HL-60 (cell line): Measurements from ENCODE around the gene RASA1.
A peak's percentile ranks its signal among the peaks of the same experiment; 100 is the strongest.

Experiments
- DNase-seq, 2 experiments: peaks; one replicate each; pipeline ENCODE4 v3.0.0-alpha.2; 2010 to 2020; ENCODE audit warnings: low read depth in 1 of 2, low spot score in 1 of 2
- H3K27ac ChIP-seq: fragments of 250-450 bp; sonication (Bioruptor Pico); replicated peaks from 2 replicates; pipeline ENCODE4 v1.5.1; 2020; ENCODE audit warnings: mild to moderate bottlenecking, moderate library complexity
- H3K27me3 ChIP-seq: fragments of 250-450 bp; sonication (Bioruptor Pico); 2 replicates; pipeline ENCODE4 v1.5.1; 2021; ENCODE audit warnings: mild to moderate bottlenecking, moderate library complexity; ENCODE audit not compliant: insufficient read depth, poor library complexity, severe bottlenecking
- H3K4me3 ChIP-seq: replicated peaks from 2 replicates; pipeline ENCODE4 v1.5.1; 2011; ENCODE audit warnings: mild to moderate bottlenecking, control low read depth, low read length; ENCODE audit not compliant: insufficient read depth
- GABPA ChIP-seq: IDR thresholded peaks from 2 replicates; pipeline ENCODE4 v1.6.1; 2012; ENCODE audit warnings: low read depth
- POLR2AphosphoS5 ChIP-seq: IDR thresholded peaks from 2 replicates; pipeline ENCODE4 v1.6.1; 2012; ENCODE audit warnings: low read depth
- SPI1 ChIP-seq: IDR thresholded peaks from 2 replicates; pipeline ENCODE4 v1.6.1; 2012; ENCODE audit warnings: low read depth, mild to moderate bottlenecking, borderline replicate concordance
- TF ChIP-seq, protein P1 (sequence below): IDR thresholded peaks from 2 replicates; pipeline ENCODE4 v1.6.1; 2012; ENCODE audit warnings: low read depth; ENCODE audit not compliant: insufficient replicate concordance
- TF ChIP-seq, protein P2 (sequence below): IDR thresholded peaks from one replicate; pipeline ENCODE4 v1.5.1; 2011; ENCODE audit warnings: low read length, control low read depth, inconsistent platforms; ENCODE audit not compliant: insufficient read depth

The RASA1 gene

DNA sequence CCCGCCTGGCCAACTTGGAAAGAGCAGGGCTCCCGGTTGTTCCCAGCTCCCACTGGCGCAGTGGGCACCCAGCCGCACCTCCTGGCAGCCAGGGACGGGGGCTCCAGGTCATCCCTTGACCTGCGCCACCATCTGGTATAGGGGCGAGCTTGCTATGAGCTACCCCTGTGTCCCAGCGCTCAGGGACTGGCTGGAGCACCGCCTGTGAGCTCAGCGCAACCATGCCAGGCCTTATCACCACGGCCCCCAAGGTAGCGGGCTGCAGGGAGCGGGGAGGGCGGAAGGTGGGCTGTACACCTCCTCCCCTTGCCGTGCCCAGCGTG, 15.4 kb upstream of the RASA1 start:
- no peak for DNase-seq
- Histone ChIP-seq H3K27ac (no peak overlapping the region), H3K4me3 (no peak overlapping the region), H3K27me3 (no peaks in the 10 kb centered on the region)
- TF ChIP-seq, protein P1, sequence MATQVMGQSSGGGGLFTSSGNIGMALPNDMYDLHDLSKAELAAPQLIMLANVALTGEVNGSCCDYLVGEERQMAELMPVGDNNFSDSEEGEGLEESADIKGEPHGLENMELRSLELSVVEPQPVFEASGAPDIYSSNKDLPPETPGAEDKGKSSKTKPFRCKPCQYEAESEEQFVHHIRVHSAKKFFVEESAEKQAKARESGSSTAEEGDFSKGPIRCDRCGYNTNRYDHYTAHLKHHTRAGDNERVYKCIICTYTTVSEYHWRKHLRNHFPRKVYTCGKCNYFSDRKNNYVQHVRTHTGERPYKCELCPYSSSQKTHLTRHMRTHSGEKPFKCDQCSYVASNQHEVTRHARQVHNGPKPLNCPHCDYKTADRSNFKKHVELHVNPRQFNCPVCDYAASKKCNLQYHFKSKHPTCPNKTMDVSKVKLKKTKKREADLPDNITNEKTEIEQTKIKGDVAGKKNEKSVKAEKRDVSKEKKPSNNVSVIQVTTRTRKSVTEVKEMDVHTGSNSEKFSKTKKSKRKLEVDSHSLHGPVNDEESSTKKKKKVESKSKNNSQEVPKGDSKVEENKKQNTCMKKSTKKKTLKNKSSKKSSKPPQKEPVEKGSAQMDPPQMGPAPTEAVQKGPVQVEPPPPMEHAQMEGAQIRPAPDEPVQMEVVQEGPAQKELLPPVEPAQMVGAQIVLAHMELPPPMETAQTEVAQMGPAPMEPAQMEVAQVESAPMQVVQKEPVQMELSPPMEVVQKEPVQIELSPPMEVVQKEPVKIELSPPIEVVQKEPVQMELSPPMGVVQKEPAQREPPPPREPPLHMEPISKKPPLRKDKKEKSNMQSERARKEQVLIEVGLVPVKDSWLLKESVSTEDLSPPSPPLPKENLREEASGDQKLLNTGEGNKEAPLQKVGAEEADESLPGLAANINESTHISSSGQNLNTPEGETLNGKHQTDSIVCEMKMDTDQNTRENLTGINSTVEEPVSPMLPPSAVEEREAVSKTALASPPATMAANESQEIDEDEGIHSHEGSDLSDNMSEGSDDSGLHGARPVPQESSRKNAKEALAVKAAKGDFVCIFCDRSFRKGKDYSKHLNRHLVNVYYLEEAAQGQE = no peak
- TF ChIP-seq SPI1 (no peak), POLR2AphosphoS5 (no peak), GABPA (no peak)
- TF ChIP-seq, protein P2, sequence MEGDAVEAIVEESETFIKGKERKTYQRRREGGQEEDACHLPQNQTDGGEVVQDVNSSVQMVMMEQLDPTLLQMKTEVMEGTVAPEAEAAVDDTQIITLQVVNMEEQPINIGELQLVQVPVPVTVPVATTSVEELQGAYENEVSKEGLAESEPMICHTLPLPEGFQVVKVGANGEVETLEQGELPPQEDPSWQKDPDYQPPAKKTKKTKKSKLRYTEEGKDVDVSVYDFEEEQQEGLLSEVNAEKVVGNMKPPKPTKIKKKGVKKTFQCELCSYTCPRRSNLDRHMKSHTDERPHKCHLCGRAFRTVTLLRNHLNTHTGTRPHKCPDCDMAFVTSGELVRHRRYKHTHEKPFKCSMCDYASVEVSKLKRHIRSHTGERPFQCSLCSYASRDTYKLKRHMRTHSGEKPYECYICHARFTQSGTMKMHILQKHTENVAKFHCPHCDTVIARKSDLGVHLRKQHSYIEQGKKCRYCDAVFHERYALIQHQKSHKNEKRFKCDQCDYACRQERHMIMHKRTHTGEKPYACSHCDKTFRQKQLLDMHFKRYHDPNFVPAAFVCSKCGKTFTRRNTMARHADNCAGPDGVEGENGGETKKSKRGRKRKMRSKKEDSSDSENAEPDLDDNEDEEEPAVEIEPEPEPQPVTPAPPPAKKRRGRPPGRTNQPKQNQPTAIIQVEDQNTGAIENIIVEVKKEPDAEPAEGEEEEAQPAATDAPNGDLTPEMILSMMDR = no peak

DNA sequence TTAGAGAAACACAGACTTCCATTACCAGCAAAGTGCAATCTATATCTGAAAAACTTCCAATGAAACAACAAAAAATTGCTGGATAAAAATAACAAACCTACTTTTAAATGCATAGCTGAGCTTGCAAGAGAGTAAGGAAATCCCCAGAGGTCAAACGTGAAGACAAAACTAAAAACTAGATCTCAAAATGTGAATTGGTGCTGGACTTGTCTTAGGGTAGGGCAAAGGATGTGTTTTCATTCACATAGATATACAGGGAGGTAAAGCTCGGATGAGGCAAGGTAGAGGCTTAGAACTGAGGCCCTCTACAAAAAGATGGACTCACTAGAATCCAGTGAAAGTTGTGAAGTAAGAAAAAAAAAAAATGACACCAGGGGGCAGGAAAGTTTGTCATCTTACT, 13.6 kb upstream of the RASA1 start:
- DNase-seq = no peak
- no peak overlapping the region for H3K4me3 ChIP-seq
- no peak overlapping the region for H3K27ac ChIP-seq
- TF ChIP-seq POLR2AphosphoS5 = no peak
- TF ChIP-seq, protein P2 = no peak
- TF ChIP-seq, protein P1 = no peak
- TF ChIP-seq GABPA = no peak
- no peaks in the 10 kb centered on the region for H3K27me3 ChIP-seq

DNA sequence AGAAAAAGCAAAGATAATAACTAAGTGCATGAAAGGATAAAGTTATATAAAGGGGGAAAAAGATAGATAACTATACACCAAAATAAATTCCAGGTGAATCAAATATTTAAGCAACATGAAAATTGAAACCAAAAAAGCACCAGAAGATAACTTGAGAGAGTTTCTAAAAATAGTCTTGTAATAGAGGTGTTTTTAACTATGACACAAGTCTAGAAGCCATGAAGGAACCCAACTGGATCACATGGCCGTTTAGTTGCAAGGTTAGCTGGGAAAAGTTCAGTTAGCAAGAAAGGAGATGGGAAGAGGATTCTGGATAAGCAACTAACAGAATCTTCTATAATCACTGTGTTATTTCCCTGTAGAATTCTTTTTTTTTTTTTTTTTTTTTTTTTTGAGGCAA, 9.2 kb upstream of the RASA1 start:
- no peak for DNase-seq
- H3K27ac ChIP-seq = no peak overlapping the region
- no peak for TF ChIP-seq GABPA

DNA sequence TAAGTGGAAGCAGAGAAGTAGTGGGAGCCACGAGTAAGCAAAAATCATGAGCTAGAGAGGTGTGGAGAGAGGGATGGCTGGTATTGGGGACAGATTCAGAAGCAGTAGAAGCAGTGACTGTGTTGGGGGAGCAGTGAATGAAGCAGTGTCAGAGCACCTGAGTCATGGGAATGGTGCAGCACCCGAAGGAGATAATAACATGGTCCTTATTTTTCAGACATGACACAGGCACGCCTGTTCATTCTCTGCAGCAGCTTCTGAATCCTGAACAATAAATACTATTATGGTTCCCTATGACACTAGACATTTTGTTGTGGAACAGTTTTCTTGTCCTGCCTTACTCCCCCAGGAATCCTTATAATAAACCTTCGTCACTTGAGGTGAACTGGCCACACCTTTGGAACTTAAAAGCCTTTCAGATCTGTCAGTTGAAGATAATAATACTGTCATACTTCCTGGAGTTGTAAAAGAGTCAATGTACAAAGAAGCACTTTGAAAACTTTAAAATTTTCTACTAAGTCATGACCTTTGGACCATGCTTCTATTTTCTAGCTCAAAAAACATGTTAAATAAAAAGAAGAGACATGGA, 7.0 kb upstream of the RASA1 start:
- no peak overlapping the region for H3K4me3 ChIP-seq
- no peak for TF ChIP-seq POLR2AphosphoS5
- no peak for DNase-seq
- H3K27me3 ChIP-seq = no peaks in the 10 kb centered on the region
- no peak overlapping the region for H3K27ac ChIP-seq

More for the DNA sequence above, 9.2 kb upstream of the RASA1 start:
- Histone ChIP-seq H3K4me3 (no peak overlapping the region), H3K27me3 (no peaks in the 10 kb centered on the region)

DNA sequence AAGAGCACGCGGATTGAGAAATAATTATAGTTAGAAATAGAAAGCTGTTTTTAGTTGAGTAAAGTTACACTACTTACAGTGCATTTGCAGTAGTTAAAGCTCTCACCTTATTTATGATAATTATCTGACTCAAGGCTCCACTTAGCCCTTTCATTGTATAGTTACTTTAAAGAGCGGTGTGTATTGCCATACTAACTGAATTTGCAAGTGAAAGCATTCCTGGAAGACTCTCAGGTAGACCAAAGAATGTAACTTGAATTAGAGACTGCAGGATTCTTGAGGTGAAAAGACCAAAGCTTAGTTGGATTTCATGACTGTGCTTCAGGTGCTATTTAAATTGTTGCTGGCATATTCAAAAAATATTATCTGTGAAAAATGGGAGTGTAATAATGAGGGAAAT, 4.2 kb upstream of the RASA1 start:
- H3K4me3 ChIP-seq = no peak overlapping the region
- peak overlapping the region; percentile 72 for H3K27ac ChIP-seq
- no peak for DNase-seq
- TF ChIP-seq POLR2AphosphoS5 (no peak), SPI1 (no peak), GABPA (no peak)
- TF ChIP-seq, protein P2 = no peak
- TF ChIP-seq, protein P1 = no peak
- H3K27me3 ChIP-seq = no peaks in the 10 kb centered on the region
